Muscle of arm (tissue), 12 donors: ENCODE measurements around the gene ACSS3. TPM values are rescaled to one million over a fixed set of nuclear protein-coding genes. Genes with fewer than 3 reads are reported as not detected.

Experiments used
- DNase-seq: peaks from one replicate; pipeline ENCODE4 v3.0.0-alpha.2; 2013
- polyA plus RNA-seq, 12 donors: library from polyadenylated mRNA; unstranded; fragments of 120-200 nt; gene quantifications; one replicate each; pipeline ENCODE4 v1.2.1, GENCODE V29; 2013; ENCODE audit not compliant: insufficient read length in 12 of 12

Gene ACSS3
- polyA plus RNA-seq, 12 donors: 4.9 to 11.3 (median 8.6) TPM; not detected in 1

GRCh38 chr12:81294325-81295190 is 216.7 kb downstream of the ACSS3 start:
- no peak for DNase-seq

- no peak for DNase-seq
Measured at GRCh38 chr12:81295251-81295650, 217.4 kb downstream of the ACSS3 start.

GRCh38 chr12:81296556-81297305 is 218.9 kb downstream of the ACSS3 start:
- no peak for DNase-seq

GRCh38 chr12:81297601-81298000 is 219.7 kb downstream of the ACSS3 start:
- no peak for DNase-seq

- no peak for DNase-seq
Measured at GRCh38 chr12:81300454-81300853, 222.6 kb downstream of the ACSS3 start.

GRCh38 chr12:81303935-81304334 is 226.1 kb downstream of the ACSS3 start:
- DNase-seq: no peak

Other genes with a start within 250 kb of the ACSS3 start
- gene LIN7A, start 140.1 kb upstream of the ACSS3 start, polyA plus RNA-seq: 1 to 10 TPM in 11 of 12 donors, not detected in 1; 2.3 to 9.1 (median 3.3) TPM